Natural killer cell treated with Interleukin-12 subunit alpha and Interleukin-12 subunit beta and Interleukin-15 and Interleukin-18, amount 100 ng/mL, for 72 hours (primary cell): ENCODE data around the gene MTCL1. TPM values are rescaled to one million over a fixed set of nuclear protein-coding genes. Genes with fewer than 3 reads are reported as not detected.

ENCODE experiments used
- ATAC-seq, 2 donors: fragments of 150-1000 bp; cut with Tn5 transposase in 1 of 2; sonication (Bioruptor Pico), chemical (Tn5 transposase) in 1 of 2; 2 replicates each; pipeline ENCODE4 v1.10.0; 2021
- DNase-seq: peaks from one replicate; pipeline ENCODE4 v3.0.0; 2022; ENCODE audit warnings: low spot score
- H3K27ac Mint-ChIP-seq, 2 donors: 1 replicate in 1 of 2; 2 replicates in 1 of 2; pipeline ENCODE4 v1.8.0; 2022; ENCODE audit warnings: mixed read lengths in 2 of 2, mild to moderate bottlenecking in 1 of 2, moderate library complexity in 1 of 2
- H3K27me3 Mint-ChIP-seq, 2 donors: 1 replicate in 1 of 2; 2 replicates in 1 of 2; pipeline ENCODE4 v1.8.0; 2022; ENCODE audit warnings: mixed read lengths in 2 of 2
- H3K36me3 Mint-ChIP-seq: one replicate; pipeline ENCODE4 v1.8.0; 2022; ENCODE audit warnings: mixed read lengths
- H3K4me1 Mint-ChIP-seq, 2 donors: 1 replicate in 1 of 2; 2 replicates in 1 of 2; pipeline ENCODE4 v1.8.0; 2022; ENCODE audit warnings: low read depth in 2 of 2, mixed read lengths in 2 of 2, mild to moderate bottlenecking in 1 of 2
- H3K4me3 Mint-ChIP-seq: one replicate; pipeline ENCODE4 v1.8.0; 2022; ENCODE audit warnings: mixed read lengths
- H3K9me3 Mint-ChIP-seq: 2 replicates; pipeline ENCODE4 v1.8.0; 2022; ENCODE audit warnings: mixed read lengths
- total RNA-seq, 2 donors: library from RNA; stranded (reverse); gene quantifications; one replicate each; pipeline ENCODE4 v1.2.3, GENCODE V29; 2022

MTCL1 gene
- total RNA-seq, 2 donors from 2014 or later: 0.38 to 0.50 TPM

DNA sequence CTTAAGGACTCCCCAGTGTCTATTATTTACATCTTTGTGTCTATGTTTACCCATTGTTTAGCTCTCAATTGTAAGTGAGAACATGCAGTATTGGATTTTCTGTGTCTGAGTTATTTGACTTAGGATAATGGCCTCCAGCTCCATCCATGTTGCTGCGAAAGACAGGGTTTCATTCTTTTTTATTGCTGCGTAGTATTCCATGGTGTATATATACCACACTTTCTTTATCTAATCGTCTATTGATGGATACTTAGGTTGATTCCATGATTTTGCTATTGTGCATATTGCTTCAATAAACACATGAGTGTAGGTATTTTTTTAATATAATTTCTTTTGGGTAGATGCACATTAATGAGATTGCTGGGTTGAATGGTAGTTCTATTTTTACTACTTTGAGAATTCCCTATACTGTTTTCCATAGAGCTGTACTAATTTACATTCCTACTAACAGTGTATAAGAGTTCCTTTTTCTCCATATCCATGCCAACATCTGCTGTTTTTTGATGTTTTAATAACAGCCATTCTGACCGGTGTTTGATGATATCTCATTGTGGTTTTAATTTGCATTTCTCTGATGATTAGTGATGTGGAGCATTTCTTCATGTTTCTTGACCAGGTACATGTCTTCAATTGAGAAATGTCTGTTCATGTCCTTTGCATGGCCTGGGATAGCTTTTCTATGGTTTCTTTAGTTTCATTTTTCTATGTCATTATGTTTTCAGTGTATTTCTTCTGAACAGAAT lies 21.8 kb downstream of the MTCL1 start:
- Mint-ChIP-seq H3K4me3 (no peak overlapping the region), H3K36me3 (no peaks in the 10 kb centered on the region), H3K27ac (no peak overlapping the region), H3K4me1 (peaks cover 0 to 2% of the 10 kb centered on the region in 2 donors), H3K27me3 (peaks cover 7 to 12% of the 10 kb centered on the region in 2 donors), H3K9me3 (no peaks in the 10 kb centered on the region)
- DNase-seq: no peak
- ATAC-seq: no peak

DNA sequence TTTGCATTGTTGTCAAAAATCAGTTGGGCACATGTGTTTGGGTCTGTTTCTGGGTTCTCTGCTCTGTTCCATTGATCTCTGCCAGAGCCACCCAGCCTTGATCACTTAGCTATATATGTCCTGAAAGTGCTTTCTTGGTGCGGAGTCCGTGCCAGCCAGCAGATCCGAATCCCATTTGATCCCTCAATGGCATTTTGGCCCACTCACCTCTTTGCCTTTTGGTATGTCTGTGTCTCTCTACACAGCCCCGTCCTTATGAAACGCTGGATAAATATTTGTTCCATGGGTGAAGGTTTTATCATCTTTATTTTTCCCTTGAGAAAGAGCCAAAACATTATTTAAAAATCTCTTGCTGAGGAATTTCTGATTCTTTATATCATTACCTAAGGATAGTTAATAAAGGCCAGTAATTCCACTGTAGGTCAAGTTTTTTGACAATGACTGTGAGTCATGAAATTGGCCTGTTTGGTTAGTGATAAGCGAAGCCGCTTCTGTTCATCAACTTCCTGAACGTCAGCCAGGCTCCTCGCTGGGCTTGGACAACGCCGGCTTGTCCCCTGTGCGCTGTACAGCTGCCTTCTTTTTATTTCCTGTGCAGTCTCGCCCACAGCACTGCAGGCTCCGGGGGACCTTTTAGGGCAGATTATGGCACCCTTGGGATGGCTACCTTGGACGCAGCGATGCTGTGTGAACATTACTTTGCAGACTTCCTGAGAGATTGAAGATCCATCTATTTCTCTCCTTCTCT lies 24.9 kb downstream of the MTCL1 start:
- H3K27me3 Mint-ChIP-seq: peaks cover 19 to 24% of the 10 kb centered on the region in 2 donors
- peak in 1 of 2 donors; percentile 60 for ATAC-seq
- no peaks in the 10 kb centered on the region for H3K9me3 Mint-ChIP-seq
- no peaks in the 10 kb centered on the region for H3K36me3 Mint-ChIP-seq
- H3K27ac Mint-ChIP-seq: no peak overlapping the region
- H3K4me1 Mint-ChIP-seq: peaks cover 0 to 5% of the 10 kb centered on the region in 2 donors
- no peak for DNase-seq
- H3K4me3 Mint-ChIP-seq: no peak overlapping the region

DNA sequence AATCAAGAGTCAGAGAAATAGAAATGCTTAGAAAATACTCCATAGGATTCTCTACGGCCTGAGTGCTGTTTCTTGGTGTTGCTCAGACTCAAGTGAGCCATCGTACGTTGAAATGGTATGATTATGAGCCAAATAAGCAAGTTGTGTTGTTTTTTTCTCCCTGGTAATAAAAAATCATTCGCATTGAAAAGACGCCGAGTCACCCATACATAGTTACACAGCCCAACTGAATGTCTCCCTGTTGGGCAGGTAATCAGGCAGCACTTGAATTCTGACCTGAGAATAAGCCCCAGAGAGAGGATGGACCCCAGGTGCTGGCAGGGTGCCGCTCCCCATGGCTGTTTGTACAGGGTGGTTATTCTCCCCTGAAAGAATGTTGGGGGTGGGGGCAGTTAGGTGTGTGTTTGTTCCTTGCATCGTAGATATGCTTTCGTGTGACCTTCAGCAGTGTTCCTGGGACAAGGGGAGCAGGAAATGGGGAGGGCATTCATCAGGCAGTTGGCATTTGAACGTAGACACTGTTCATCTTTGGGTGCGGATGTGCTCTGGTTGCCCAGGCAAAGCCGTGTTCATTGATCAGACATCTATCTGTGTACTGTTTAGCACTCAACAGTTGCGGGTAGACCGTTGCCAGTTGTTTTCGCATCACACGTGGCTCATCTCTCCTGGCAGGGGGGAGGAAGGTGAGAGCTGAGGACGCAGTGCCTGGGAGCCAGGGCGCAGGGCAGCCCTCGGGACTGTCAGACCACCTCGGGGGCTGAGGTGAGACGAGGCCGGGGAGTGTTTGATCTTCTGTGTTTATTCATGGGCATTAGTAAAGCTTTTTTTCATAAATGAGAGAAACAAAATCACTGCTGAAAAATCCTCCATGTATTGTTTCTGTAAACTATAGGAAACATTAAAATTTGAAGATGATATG lies 27.3 kb downstream of the MTCL1 start:
- H3K36me3 Mint-ChIP-seq: no peaks in the 10 kb centered on the region
- H3K27ac Mint-ChIP-seq: no peak overlapping the region
- no peaks in the 10 kb centered on the region for H3K9me3 Mint-ChIP-seq
- H3K4me3 Mint-ChIP-seq: no peak overlapping the region
- DNase-seq: no peak
- H3K27me3 Mint-ChIP-seq: peaks cover 16 to 29% of the 10 kb centered on the region in 2 donors
- H3K4me1 Mint-ChIP-seq: peaks cover 0 to 5% of the 10 kb centered on the region in 2 donors
- ATAC-seq: no peak

DNA sequence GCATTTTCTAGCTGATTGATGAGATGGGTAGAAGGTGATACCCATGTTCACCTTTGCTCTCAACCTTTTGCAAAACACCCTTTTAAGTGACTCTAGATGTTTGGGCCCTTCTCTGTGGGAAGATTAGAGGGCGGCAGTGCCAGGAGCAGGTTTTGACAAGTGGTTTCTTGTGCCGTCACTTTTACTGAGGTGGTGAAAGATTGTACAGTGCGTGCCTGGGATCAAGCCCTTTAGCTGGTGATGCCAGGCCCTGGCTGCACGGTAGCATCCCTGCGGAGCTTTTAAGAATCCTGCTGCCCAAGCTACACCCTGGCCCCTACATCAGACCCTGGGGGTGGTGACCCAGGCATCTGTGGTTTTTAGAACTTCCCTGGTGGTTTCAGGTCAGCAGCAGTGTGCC lies 29.1 kb downstream of the MTCL1 start:
- Mint-ChIP-seq H3K4me3 (no peak overlapping the region), H3K36me3 (no peaks in the 10 kb centered on the region), H3K27me3 (peaks cover 18 to 30% of the 10 kb centered on the region in 2 donors), H3K4me1 (peaks cover 0 to 3% of the 10 kb centered on the region in 2 donors), H3K9me3 (no peaks in the 10 kb centered on the region), H3K27ac (no peak overlapping the region)
- DNase-seq (no peak), ATAC-seq (no peak)

DNA sequence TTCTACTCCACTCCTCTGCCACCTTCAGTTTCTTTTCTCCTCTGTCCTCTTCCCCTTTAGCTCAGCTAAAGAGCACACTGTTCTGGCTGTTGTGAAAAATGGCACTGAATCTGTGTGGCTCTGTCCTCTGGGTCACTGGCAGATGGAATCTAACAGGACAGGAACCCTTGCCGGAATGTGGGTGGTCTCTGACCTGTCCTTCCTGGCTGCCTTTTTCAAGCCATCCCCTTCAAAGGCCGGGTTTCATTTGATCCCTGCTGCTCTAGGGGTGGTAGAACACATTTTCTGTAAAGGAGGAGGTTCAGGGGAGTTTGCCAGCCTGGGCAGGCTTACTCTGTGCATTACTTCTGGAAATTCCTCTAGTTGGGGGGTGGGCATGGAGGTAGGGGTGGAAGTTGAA lies 29.9 kb downstream of the MTCL1 start:
- DNase-seq: no peak
- H3K27ac Mint-ChIP-seq: no peak overlapping the region
- H3K36me3 Mint-ChIP-seq: no peaks in the 10 kb centered on the region
- H3K27me3 Mint-ChIP-seq: peaks cover 18 to 27% of the 10 kb centered on the region in 2 donors
- H3K9me3 Mint-ChIP-seq: no peaks in the 10 kb centered on the region
- ATAC-seq: no peak
- peaks cover 0 to 3% of the 10 kb centered on the region in 2 donors for H3K4me1 Mint-ChIP-seq
- no peak overlapping the region for H3K4me3 Mint-ChIP-seq

DNA sequence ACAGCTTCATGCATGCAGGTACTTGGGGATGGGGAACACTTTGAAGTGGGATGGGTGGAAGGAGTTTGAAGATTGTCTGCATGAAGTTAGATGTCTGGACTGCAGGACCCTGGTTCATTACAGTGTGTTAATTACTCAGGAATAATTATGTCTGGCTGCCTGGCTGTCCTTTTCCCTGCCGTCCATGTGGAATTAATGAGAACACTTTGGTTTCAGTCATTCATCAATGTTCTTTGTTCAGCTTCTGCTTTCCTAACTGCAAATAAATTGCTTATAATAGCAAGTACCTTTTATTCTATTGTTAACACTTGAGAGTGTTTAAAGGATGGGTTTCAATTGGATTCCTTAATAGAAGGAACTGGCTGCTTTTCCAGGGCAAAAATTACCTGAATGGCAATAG lies 35.8 kb downstream of the MTCL1 start:
- H3K9me3 Mint-ChIP-seq: peaks cover 6% of the 10 kb centered on the region
- DNase-seq: no peak
- H3K4me3 Mint-ChIP-seq: no peak overlapping the region
- no peak overlapping the region for H3K27ac Mint-ChIP-seq
- peaks cover 6% of the 10 kb centered on the region for H3K36me3 Mint-ChIP-seq
- no peak for ATAC-seq
- H3K4me1 Mint-ChIP-seq: peaks cover 9 to 11% of the 10 kb centered on the region in 2 donors
- H3K27me3 Mint-ChIP-seq: peaks cover 15 to 16% of the 10 kb centered on the region in 2 donors

DNA sequence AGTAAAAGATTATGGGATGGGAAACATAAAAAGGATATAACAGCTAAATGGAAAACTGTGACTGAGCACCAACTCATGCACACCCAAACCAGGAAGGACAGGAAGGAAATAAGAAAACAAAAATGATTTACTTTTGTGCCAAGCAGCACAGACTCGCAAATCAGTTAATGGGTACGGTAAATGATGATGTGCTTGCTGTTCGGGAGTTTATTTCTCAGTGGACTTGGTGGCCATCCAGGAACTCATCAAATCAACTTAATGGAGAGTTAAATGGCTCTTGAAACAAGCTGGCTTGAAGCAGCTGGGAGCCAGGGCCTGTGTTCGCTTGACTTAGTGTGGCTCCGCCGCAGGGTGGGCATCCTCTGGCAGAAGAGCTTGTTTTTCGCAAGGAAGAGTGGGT lies 36.2 kb downstream of the MTCL1 start:
- H3K9me3 Mint-ChIP-seq: peaks cover 6% of the 10 kb centered on the region
- DNase-seq: no peak
- no peak for ATAC-seq
- H3K4me3 Mint-ChIP-seq: no peak overlapping the region
- H3K36me3 Mint-ChIP-seq: peaks cover 6% of the 10 kb centered on the region
- H3K27ac Mint-ChIP-seq: no peak overlapping the region
- peaks cover 9 to 11% of the 10 kb centered on the region in 2 donors for H3K4me1 Mint-ChIP-seq
- peaks cover 13 to 16% of the 10 kb centered on the region in 2 donors for H3K27me3 Mint-ChIP-seq

DNA sequence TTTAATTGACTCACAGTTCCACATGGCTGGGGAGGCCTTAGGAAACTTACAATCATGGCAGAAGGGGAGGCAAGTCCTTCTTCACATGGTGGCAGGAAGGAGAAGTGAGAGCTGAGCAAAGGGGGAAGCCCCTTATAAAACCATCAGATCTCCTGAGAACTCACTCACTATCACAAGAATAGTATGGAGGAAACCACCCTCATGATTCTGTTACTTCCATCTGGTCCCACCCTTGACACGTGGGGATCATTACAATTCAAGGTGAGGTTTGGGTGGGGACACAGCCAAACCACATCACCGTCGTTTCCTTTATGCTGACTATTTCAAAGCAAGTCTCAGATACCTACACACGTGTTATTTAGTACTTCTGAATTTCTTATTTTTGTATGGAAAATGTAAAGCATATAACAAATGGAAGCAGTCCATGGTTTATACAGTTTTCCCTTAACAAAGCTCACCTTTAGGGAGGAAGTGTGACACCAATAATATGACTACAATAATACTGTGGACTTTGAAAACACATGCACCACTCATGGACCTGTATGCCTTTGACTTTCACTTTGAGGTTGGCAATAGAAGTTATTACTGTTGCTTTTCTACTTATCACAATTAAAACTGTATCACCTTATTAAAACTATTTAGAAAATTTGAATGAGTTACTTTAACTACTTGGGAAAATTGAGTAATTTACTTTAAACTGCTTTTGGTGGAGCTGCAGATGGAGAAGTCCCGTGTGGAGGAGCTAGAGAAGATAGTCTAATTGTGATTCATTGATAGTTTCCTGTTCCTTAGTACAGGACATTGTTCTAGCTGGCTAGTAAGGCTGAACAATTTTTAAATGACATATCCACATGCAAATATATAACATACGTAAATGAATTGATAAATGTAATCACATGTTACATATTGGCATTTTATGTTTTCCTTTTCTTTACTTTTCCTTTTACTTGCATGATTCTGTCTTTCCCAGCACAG lies 37.3 kb downstream of the MTCL1 start:
- H3K4me3 Mint-ChIP-seq: no peak overlapping the region
- H3K4me1 Mint-ChIP-seq: peaks cover 9 to 11% of the 10 kb centered on the region in 2 donors
- H3K9me3 Mint-ChIP-seq: peaks cover 6% of the 10 kb centered on the region
- H3K27ac Mint-ChIP-seq: no peak overlapping the region
- ATAC-seq: no peak
- no peak for DNase-seq
- peaks cover 8 to 16% of the 10 kb centered on the region in 2 donors for H3K27me3 Mint-ChIP-seq
- peaks cover 6% of the 10 kb centered on the region for H3K36me3 Mint-ChIP-seq

DNA sequence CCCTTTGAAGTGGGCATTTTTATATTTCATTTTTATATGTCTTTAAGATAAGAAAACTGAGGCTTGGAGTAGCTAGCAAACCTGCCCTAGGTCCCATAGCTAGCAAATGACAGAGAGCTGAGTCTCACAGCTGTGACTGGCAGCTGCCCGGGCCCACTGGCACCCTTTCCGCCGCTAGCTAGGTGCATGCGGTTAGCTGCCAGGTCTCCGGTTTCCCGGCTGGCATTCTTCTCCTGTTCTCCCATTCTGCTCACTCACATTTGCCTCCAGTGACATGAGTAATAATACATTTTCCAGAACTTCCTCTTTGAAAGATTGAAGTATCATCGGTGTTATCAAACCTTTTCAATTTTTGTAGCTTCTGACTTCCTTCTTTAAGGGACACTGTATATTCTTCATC lies 38.7 kb downstream of the MTCL1 start:
- Mint-ChIP-seq H3K9me3 (peaks cover 6% of the 10 kb centered on the region), H3K27ac (no peak overlapping the region), H3K4me3 (no peak overlapping the region), H3K4me1 (peaks cover 9 to 11% of the 10 kb centered on the region in 2 donors), H3K27me3 (peaks cover 8 to 9% of the 10 kb centered on the region in 2 donors), H3K36me3 (peaks cover 6% of the 10 kb centered on the region)
- no peak for DNase-seq
- no peak for ATAC-seq

DNA sequence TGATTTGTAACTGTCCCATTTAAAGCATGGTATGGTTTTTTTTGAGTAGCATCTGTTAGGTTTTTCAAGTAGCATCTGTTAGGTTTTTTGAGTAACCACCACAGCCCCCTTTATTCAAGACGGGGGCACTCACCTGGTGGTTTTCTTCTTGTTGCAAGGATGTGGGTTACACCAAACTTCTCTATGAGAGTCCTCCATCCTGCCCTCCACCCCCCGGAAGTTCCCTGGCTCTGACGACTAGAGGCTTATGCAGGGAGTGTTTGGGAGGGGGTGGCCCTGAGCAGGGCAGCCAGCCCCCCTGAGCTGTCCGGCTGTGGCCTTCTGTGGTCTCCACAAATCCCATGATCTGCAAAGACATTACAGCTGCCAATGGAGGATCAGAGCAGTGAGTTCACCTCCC lies 39.3 kb downstream of the MTCL1 start:
- H3K36me3 Mint-ChIP-seq: peaks cover 6% of the 10 kb centered on the region
- no peak for ATAC-seq
- H3K4me3 Mint-ChIP-seq: no peak overlapping the region
- no peak overlapping the region for H3K27ac Mint-ChIP-seq
- no peak for DNase-seq
- peaks cover 9 to 11% of the 10 kb centered on the region in 2 donors for H3K4me1 Mint-ChIP-seq
- peaks cover 6% of the 10 kb centered on the region for H3K9me3 Mint-ChIP-seq
- peaks cover 6 to 9% of the 10 kb centered on the region in 2 donors for H3K27me3 Mint-ChIP-seq

DNA sequence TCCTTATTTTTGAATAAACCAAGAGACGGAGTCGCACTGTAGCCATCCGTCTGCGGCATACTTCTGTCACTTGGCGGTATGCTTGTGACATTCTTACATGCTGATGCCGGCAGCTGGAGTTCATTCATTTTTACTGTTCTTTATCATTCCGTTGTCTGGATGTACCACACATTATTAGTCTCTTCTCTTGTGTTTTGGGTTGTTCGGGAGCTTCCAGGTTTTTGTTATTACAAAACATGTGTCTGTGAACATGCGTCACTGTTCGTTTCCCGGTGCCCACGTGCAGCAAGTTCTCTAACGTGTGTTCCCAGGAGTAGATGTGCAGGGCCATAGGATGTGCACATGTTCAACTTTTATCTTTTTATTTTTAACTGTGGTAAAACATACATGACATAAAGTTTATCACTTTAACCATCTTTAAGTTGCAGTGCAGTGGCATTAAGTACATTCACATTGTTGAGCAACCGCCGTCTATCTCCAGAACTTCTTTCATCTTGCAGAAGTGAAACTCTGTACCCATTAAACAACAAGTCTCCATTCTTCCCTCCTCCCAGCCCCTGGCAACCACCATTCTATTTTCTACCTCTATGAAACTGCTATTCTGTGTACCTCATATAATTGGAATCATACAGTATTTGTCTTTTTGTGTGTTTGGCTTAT lies 40.1 kb downstream of the MTCL1 start:
- DNase-seq (no peak), ATAC-seq (no peak)
- Mint-ChIP-seq H3K36me3 (peaks cover 6% of the 10 kb centered on the region), H3K4me1 (peaks cover 9 to 11% of the 10 kb centered on the region in 2 donors), H3K27me3 (peaks cover 6 to 9% of the 10 kb centered on the region in 2 donors), H3K27ac (no peak overlapping the region), H3K9me3 (peaks cover 6% of the 10 kb centered on the region), H3K4me3 (no peak overlapping the region)

DNA sequence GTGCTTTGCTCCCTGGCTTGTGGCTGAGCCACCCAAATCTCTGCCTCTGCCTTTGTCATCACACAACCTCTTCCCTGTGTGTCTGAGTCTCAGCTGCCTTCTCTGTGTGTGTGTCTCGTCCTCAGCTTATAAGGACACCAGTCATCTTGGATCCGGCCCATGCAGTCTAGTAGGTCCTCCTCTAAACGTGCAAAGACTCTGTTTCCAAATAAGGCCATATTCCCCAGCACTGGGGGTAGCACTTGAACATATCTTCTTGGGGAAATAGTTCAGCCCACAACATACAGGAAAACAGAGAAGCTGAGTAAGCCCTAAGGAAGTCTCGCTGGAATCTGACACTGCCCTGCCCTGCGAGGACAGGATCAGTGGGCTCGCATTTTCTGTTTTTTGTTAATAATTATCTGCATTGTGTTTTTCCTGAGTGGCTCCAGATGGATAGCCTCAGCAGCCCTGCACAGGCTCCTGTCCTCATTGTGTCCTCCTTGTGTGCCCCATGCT lies 42.1 kb downstream of the MTCL1 start:
- H3K9me3 Mint-ChIP-seq: no peaks in the 10 kb centered on the region
- H3K36me3 Mint-ChIP-seq: no peaks in the 10 kb centered on the region
- peaks cover 0 to 6% of the 10 kb centered on the region in 2 donors for H3K27me3 Mint-ChIP-seq
- no peak overlapping the region for H3K4me3 Mint-ChIP-seq
- DNase-seq (no peak), ATAC-seq (peak in 1 of 2 donors; percentile 11)
- peaks cover 6 to 8% of the 10 kb centered on the region in 2 donors for H3K4me1 Mint-ChIP-seq
- no peak overlapping the region for H3K27ac Mint-ChIP-seq
